GM19240 (cell line): ENCODE data around the gene KBTBD13.
"Not testable (repeated sequence)": the region's sequence is repeated elsewhere in the genome, so short reads cannot be mapped to it uniquely, and the experiment has no call there.

Source experiments
- DNase-seq: peaks from one replicate; pipeline ENCODE4 v3.0.0; 2011; ENCODE audit warnings: low spot score; ENCODE audit not compliant: insufficient read length

The KBTBD13 gene

GRCh38 chr15:65087873-65088642 lies 11.5 kb downstream of the KBTBD13 start:
- DNase-seq = no peak

- no peak for DNase-seq
Measured at GRCh38 chr15:65088643-65089021, 12.1 kb downstream of the KBTBD13 start.

GRCh38 chr15:65089206-65089824 lies 12.8 kb downstream of the KBTBD13 start:
- no peak for DNase-seq

GRCh38 chr15:65091946-65092770 lies 15.6 kb downstream of the KBTBD13 start:
- DNase-seq = no peak

- no peak for DNase-seq
Measured at GRCh38 chr15:65092911-65093792, 16.6 kb downstream of the KBTBD13 start.

GRCh38 chr15:65093793-65094170 lies 17.2 kb downstream of the KBTBD13 start:
- not testable (repeated sequence) for DNase-seq

GRCh38 chr15:65094294-65094995 lies 17.9 kb downstream of the KBTBD13 start:
- DNase-seq = no peak

- no peak for DNase-seq
Measured at GRCh38 chr15:65095011-65095746, 18.6 kb downstream of the KBTBD13 start.

GRCh38 chr15:65095747-65096104 lies 19.2 kb downstream of the KBTBD13 start:
- no peak for DNase-seq

- DNase-seq = no peak
Measured at GRCh38 chr15:65096481-65097385, 20.2 kb downstream of the KBTBD13 start.

GRCh38 chr15:65097651-65098263 lies 21.2 kb downstream of the KBTBD13 start:
- no peak for DNase-seq

GRCh38 chr15:65099336-65099735 lies 22.8 kb downstream of the KBTBD13 start:
- no peak for DNase-seq

GRCh38 chr15:65099801-65100200 lies 23.3 kb downstream of the KBTBD13 start:
- not testable (repeated sequence) for DNase-seq

GRCh38 chr15:65100442-65100841 lies 23.9 kb downstream of the KBTBD13 start:
- no peak for DNase-seq

- DNase-seq = peak; percentile 52
Measured at GRCh38 chr15:65101411-65101890, 24.9 kb downstream of the KBTBD13 start.

GRCh38 chr15:65101891-65102708 lies 25.6 kb downstream of the KBTBD13 start:
- DNase-seq = no peak

- no peak for DNase-seq
Measured at GRCh38 chr15:65102912-65103311, 26.4 kb downstream of the KBTBD13 start.
